CD4-positive, alpha-beta T cell (primary cell): ENCODE measurements around the gene FOXJ3. TPM values are rescaled to one million over a fixed set of nuclear protein-coding genes. Genes with fewer than 3 reads are reported as not detected.
A peak's percentile ranks its signal among the peaks of the same experiment; 100 is the strongest.

Source experiments
- ATAC-seq: fragments of 200-7000 bp; cut with Tn5 transposase; one replicate; pipeline ENCODE4 v1.10.0; 2022; ENCODE audit warnings: mild to moderate bottlenecking; ENCODE audit not compliant: poor library complexity
- CTCF ChIA-PET: fragments of 350-600 bp; sonication (Branson Sonifier 250); formaldehyde crosslinking; loops from one replicate; lab custom pipeline; 2021; ENCODE audit warnings: antibody characterized with exemption, inconsistent platforms; lab: Charles Lee
- POLR2A ChIA-PET: fragments of 350-600 bp; sonication (Branson Sonifier 250); formaldehyde crosslinking; loops from one replicate; lab custom pipeline; 2021; ENCODE audit warnings: antibody characterized with exemption, inconsistent platforms; lab: Charles Lee
- DNase-seq, 14 experiments: peaks; one replicate each; pipeline ENCODE4 v3.0.0-alpha.2; 2013 to 2020; ENCODE audit warnings: mixed read lengths in 2 of 14
- H3K27ac ChIP-seq, 2 donors: one replicate each; pipeline versions ENCODE4 v1.5.1 to v1.7.0; 2013; ENCODE audit warnings: low read length in 2 of 2, low read depth in 1 of 2, mild to moderate bottlenecking in 1 of 2
- H3K27me3 ChIP-seq, 2 experiments: 1 replicate in 1 of 2; 2 replicates in 1 of 2; pipeline versions ENCODE4 v1.6.1 to v1.7.0; 2013; ENCODE audit warnings: low read length in 2 of 2, control low read depth in 1 of 2, mild to moderate bottlenecking in 1 of 2, moderate library complexity in 1 of 2; ENCODE audit not compliant: insufficient read depth in 2 of 2, control insufficient read depth in 1 of 2
- H3K36me3 ChIP-seq: one replicate; pipeline ENCODE4 v1.6.1; 2013; ENCODE audit warnings: low read length, control low read depth; ENCODE audit not compliant: insufficient read depth
- H3K4me1 ChIP-seq: one replicate; pipeline ENCODE4 v1.6.1; 2013; ENCODE audit warnings: low read length, control low read depth; ENCODE audit not compliant: insufficient read depth
- H3K4me3 ChIP-seq: one replicate; pipeline ENCODE4 v1.5.1; 2013; ENCODE audit warnings: mild to moderate bottlenecking, low read length, moderate library complexity
- H3K9me3 ChIP-seq, 2 experiments: 1 replicate in 1 of 2; 2 replicates in 1 of 2; pipeline versions ENCODE4 v1.6.1 to v1.7.0; 2013; ENCODE audit warnings: low read length in 2 of 2, mild to moderate bottlenecking in 2 of 2, control low read depth in 1 of 2, moderate library complexity in 1 of 2; ENCODE audit not compliant: control insufficient read depth in 1 of 2, insufficient read depth in 1 of 2
- H3K27ac Mint-ChIP-seq: one replicate; pipeline ENCODE4 v1.8.0; 2020; ENCODE audit warnings: mixed read lengths
- H3K27me3 Mint-ChIP-seq: one replicate; pipeline ENCODE4 v1.8.0; 2021; ENCODE audit warnings: mixed read lengths
- H3K36me3 Mint-ChIP-seq: one replicate; pipeline ENCODE4 v1.8.0; 2021; ENCODE audit warnings: low read depth, mixed read lengths
- H3K4me1 Mint-ChIP-seq: one replicate; pipeline ENCODE4 v1.8.0; 2021; ENCODE audit warnings: low read depth, mixed read lengths
- H3K4me3 Mint-ChIP-seq: one replicate; pipeline ENCODE4 v1.8.0; 2020; ENCODE audit warnings: mild to moderate bottlenecking, mixed read lengths
- H3K9me3 Mint-ChIP-seq: one replicate; pipeline ENCODE4 v1.8.0; 2020; ENCODE audit warnings: mixed read lengths
- intact Hi-C, 2 experiments: fragments of 100-400 bp; cut with DNase I in 1 of 2; cut with micrococcal nuclease in 1 of 2; formaldehyde crosslinking; loops; one replicate each; pipeline versions ENCODE4 v1.15.1 to v1.9.0; 2023 to 2025; cut with DNase I, micrococcal nuclease
- total RNA-seq, 174 experiments: library from RNA in 2 of 174; stranded (reverse) in 2 of 174; gene quantifications; one replicate each; pipeline ENCODE4 v1.2.3 and lab custom pipeline; 2021 to 2026
- TF ChIP-seq, protein P1 (sequence below): fragments of 200-600 bp; IDR thresholded peaks from one replicate; pipeline ENCODE4 v1.8.0; 2022; ENCODE audit warnings: antibody characterized with exemption, mild to moderate bottlenecking

FOXJ3 gene
- total RNA-seq, 2 experiments from 2014 or later = 73.1 to 74.9 TPM

DNA sequence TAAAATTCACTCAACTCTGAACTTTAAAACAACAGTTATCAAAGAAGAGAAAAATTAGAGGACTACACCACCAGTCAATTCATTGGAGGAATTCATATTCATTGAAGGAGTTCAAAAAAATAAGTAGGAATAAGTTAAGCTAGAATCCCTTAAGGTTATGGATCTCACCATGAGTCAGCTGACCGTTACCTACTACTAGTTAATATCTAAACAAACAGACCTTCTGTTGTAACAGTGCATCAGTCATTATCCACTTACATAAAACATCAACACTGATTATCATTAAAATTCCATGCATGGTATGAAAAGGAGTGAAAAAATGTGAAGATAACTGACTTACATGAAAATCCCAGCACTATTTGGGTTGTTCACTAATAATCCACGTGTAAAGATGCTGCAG, 44.9 kb downstream of the FOXJ3 start:
- Histone ChIP-seq H3K27me3 (no peaks in the 10 kb centered on the region), H3K4me1 (no peaks in the 10 kb centered on the region), H3K36me3 (no peaks in the 10 kb centered on the region), H3K4me3 (no peak overlapping the region), H3K27ac (no peak overlapping the region), H3K9me3 (no peaks in the 10 kb centered on the region)
- Mint-ChIP-seq H3K36me3 (peaks cover 22% of the 10 kb centered on the region), H3K27ac (no peak overlapping the region), H3K27me3 (no peaks in the 10 kb centered on the region), H3K4me3 (no peak overlapping the region), H3K4me1 (peaks cover 52% of the 10 kb centered on the region), H3K9me3 (no peaks in the 10 kb centered on the region)
- intact Hi-C loops = no loop called here
- POLR2A ChIA-PET = no interaction called here
- no peak for DNase-seq
- ATAC-seq = no peak
- CTCF ChIA-PET = no interaction called here
- TF ChIP-seq, protein P1, sequence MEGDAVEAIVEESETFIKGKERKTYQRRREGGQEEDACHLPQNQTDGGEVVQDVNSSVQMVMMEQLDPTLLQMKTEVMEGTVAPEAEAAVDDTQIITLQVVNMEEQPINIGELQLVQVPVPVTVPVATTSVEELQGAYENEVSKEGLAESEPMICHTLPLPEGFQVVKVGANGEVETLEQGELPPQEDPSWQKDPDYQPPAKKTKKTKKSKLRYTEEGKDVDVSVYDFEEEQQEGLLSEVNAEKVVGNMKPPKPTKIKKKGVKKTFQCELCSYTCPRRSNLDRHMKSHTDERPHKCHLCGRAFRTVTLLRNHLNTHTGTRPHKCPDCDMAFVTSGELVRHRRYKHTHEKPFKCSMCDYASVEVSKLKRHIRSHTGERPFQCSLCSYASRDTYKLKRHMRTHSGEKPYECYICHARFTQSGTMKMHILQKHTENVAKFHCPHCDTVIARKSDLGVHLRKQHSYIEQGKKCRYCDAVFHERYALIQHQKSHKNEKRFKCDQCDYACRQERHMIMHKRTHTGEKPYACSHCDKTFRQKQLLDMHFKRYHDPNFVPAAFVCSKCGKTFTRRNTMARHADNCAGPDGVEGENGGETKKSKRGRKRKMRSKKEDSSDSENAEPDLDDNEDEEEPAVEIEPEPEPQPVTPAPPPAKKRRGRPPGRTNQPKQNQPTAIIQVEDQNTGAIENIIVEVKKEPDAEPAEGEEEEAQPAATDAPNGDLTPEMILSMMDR = no peak

DNA sequence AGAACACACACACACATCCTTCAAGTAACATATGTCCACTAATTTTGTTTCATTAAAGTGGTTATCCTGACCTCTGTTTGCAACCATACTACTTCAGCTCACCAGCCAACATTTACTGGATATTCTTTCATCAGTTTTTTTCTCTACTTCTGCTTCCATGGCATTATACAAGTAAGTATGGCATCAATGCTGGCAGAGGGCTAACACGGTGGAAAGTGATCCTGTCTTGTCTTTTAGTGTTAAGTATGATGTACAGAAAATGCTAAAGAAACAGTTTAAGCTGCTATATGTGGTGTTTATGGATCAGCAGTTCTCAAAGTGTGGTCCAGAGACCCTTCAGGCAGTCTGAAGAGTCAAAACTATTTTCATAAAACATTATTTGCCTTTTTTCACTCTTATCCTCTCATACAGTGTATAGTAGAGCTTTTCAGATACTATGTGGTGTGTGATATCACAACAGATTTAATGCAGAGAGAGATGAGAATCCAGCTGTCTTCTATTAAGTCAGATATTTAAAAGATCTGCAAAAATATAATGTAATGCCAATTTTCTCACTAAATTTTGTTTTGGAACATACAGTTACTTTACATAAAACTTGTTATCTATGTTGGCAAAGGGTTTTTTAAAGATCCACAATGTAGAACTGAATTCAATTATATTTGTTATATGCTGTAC, 46.6 kb downstream of the FOXJ3 start:
- Mint-ChIP-seq H3K9me3 (no peaks in the 10 kb centered on the region), H3K27me3 (no peaks in the 10 kb centered on the region), H3K4me3 (no peak overlapping the region), H3K36me3 (peaks cover 15% of the 10 kb centered on the region), H3K4me1 (peaks cover 55% of the 10 kb centered on the region), H3K27ac (no peak overlapping the region)
- Histone ChIP-seq H3K36me3 (no peaks in the 10 kb centered on the region), H3K9me3 (no peaks in the 10 kb centered on the region), H3K4me1 (no peaks in the 10 kb centered on the region), H3K4me3 (no peak overlapping the region), H3K27me3 (no peaks in the 10 kb centered on the region), H3K27ac (no peak overlapping the region)
- no peak for DNase-seq
- no peak for ATAC-seq
- ChIA-PET POLR2A (no interaction called here), CTCF (interaction anchor here (0.7 kb wide), 1 partner anchor 46 kb away, joined by 3 read pairs; no protein-coding TSS in a partner anchor)
- TF ChIP-seq, protein P1 = no peak
- intact Hi-C loops = no loop called here

DNA sequence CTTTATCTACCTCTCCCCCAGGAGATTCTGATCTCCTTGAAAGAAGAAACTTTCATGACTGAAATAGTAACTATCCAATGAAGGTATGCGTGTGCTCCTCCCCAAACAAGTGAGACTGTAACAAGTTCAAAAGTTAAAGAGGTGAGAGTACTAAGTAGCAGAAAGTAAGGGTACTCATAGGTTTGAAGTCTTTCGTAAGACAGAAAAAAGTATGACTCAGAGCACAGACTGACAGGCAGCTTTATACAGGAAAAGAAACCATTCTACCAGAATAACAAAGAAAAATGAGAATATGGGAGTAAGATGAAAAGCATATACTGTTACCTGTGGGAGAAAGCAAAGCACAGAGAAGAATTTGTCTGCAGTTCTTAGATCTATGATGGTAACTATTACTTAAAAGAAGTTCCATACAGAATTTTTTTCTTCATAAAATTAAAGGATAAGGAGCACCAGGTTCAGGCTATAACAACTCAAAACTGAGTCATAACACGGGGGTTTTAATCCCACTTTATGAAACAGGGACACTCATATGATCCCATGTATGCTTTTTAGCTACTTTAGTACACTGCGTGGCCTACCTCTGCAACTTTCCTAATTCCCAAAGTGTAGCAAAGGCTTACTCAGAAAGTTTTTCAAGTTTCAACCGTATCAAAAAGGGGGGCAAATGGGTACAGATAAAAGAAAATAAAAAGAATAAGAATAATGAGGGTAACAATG, 52.0 kb downstream of the FOXJ3 start:
- Histone ChIP-seq H3K9me3 (no peaks in the 10 kb centered on the region), H3K27ac (no peak overlapping the region), H3K4me1 (no peaks in the 10 kb centered on the region), H3K4me3 (no peak overlapping the region), H3K27me3 (no peaks in the 10 kb centered on the region), H3K36me3 (peaks cover 5% of the 10 kb centered on the region)
- TF ChIP-seq, protein P1 = no peak
- DNase-seq (no peak), ATAC-seq (peak; percentile 54)
- POLR2A ChIA-PET = no interaction called here
- intact Hi-C loops = no loop called here
- peaks cover 62% of the 10 kb centered on the region for H3K4me1 Mint-ChIP-seq
- no peaks in the 10 kb centered on the region for H3K9me3 Mint-ChIP-seq
- CTCF ChIA-PET = no interaction called here
- H3K27me3 Mint-ChIP-seq = no peaks in the 10 kb centered on the region
- no peak overlapping the region for H3K4me3 Mint-ChIP-seq
- H3K27ac Mint-ChIP-seq = peak overlapping the region; percentile 13
- H3K36me3 Mint-ChIP-seq = peaks cover 14% of the 10 kb centered on the region
